ENCODE data around the gene FTHL17.

- TF ChIP-seq CTCF (IDR thresholded peaks at IDR 0.05) = no peak
- no peak for TF ChIP-seq ZFX (IDR thresholded peaks at IDR 0.05; ENCODE audit: borderline replicate concordance)
Observed at GRCh38 chrX:31074522-31074921, 2.7 kb upstream of the FTHL17 start.
